ENCODE measurements around the gene OLIG1.

OLIG1 gene

GRCh38 chr21:33046455-33046854 lies 23.5 kb upstream of the OLIG1 start:
- no peak for DNase-seq (ENCODE audit: low spot score)
- TF ChIP-seq, protein P1, sequence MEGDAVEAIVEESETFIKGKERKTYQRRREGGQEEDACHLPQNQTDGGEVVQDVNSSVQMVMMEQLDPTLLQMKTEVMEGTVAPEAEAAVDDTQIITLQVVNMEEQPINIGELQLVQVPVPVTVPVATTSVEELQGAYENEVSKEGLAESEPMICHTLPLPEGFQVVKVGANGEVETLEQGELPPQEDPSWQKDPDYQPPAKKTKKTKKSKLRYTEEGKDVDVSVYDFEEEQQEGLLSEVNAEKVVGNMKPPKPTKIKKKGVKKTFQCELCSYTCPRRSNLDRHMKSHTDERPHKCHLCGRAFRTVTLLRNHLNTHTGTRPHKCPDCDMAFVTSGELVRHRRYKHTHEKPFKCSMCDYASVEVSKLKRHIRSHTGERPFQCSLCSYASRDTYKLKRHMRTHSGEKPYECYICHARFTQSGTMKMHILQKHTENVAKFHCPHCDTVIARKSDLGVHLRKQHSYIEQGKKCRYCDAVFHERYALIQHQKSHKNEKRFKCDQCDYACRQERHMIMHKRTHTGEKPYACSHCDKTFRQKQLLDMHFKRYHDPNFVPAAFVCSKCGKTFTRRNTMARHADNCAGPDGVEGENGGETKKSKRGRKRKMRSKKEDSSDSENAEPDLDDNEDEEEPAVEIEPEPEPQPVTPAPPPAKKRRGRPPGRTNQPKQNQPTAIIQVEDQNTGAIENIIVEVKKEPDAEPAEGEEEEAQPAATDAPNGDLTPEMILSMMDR (IDR thresholded peaks at IDR 0.05; ENCODE audit: borderline replicate concordance, control extremely low read depth, extremely low read depth, insufficient read depth, missing control alignments): no peak
- in situ Hi-C loops (cut with MboI; ENCODE audit: low sequenced_read_pairs, unreplicated experiment): no loop called here

DNA sequence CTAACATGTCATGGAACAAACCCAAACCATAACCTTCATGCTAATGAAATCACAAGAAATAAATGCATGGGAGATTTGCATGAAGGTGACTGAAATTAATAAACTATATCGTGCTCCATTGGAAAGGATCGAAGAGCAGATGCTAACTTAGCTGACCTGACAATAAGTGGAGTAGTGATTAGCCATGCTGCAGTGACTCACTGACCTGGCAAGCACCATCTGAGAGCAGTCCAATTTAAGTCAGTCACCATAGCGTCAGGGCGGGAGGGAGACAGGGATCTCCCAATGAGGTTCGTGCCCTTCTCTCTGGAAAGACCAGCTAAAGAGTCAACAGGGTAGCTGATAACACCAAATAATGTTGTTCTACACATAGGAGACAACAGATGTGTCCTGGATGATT lies 22.7 kb upstream of the OLIG1 start:
- DNase-seq (ENCODE audit: low spot score): no peak
- TF ChIP-seq, protein P1 (IDR thresholded peaks at IDR 0.05; ENCODE audit: borderline replicate concordance, control extremely low read depth, extremely low read depth, insufficient read depth, missing control alignments): no peak
- in situ Hi-C loops (cut with MboI; ENCODE audit: low sequenced_read_pairs, unreplicated experiment): no loop called here

DNA sequence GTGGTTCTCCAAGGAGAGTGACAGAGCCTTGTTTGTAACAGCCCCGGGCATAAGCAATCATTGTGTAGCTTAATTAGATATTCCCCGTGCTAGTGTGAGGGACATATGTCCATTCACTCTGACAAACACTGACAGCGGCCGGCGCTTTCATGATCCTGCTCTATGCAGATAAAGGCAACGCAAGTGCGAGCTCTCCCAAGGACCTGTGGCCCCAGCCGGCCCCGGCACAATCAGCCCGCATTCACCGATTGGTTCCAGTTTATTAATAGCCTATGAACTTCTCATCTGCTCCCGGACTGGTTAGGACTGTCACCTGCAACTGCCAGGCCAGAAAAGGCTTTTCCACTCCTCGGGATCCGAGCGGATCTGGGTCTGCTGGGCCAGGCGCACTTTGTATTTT lies 18.0 kb upstream of the OLIG1 start:
- TF ChIP-seq, protein P1 (IDR thresholded peaks at IDR 0.05; ENCODE audit: borderline replicate concordance, control extremely low read depth, extremely low read depth, insufficient read depth, missing control alignments): no peak
- in situ Hi-C loops (cut with MboI; ENCODE audit: low sequenced_read_pairs, unreplicated experiment): no loop called here
- no peak for DNase-seq (ENCODE audit: low spot score)

DNA sequence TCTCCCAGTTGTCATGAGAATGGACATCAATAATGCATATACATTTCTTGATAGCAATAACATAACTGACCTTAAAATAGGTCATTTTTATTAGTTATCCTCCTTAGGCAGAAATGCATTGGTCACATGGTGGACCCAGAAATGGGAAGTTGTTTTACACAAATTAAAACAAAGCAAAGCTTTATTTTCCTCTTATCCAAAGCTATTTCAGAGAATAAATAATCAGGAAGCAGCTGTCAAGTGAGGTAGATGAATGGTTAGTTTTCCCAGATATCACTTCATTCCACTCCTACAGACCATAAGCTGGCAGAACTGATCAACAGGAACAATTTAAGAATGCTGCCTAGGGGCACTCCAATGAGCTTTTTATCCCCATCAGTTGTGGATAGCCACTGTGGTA lies 16.0 kb upstream of the OLIG1 start:
- TF ChIP-seq, protein P1 (IDR thresholded peaks at IDR 0.05; ENCODE audit: borderline replicate concordance, control extremely low read depth, extremely low read depth, insufficient read depth, missing control alignments): no peak
- in situ Hi-C loops (cut with MboI; ENCODE audit: low sequenced_read_pairs, unreplicated experiment): no loop called here
- DNase-seq (ENCODE audit: low spot score): no peak

- in situ Hi-C loops (cut with MboI; ENCODE audit: low sequenced_read_pairs, unreplicated experiment): no loop called here
- no peak for DNase-seq (ENCODE audit: low spot score)
- TF ChIP-seq, protein P1 (IDR thresholded peaks at IDR 0.05; ENCODE audit: borderline replicate concordance, control extremely low read depth, extremely low read depth, insufficient read depth, missing control alignments): no peak
These were observed 13.9 kb upstream of the OLIG1 start for GRCh38 chr21:33055991-33056390.

GRCh38 chr21:33057385-33057940 lies 12.5 kb upstream of the OLIG1 start:
- no peak for DNase-seq (ENCODE audit: low spot score)
- in situ Hi-C loops (cut with MboI; ENCODE audit: low sequenced_read_pairs, unreplicated experiment): no loop called here
- TF ChIP-seq, protein P1 (IDR thresholded peaks at IDR 0.05; ENCODE audit: borderline replicate concordance, control extremely low read depth, extremely low read depth, insufficient read depth, missing control alignments): no peak

Measured in GM13976 (cell line).